H1 (cell line): ENCODE data around the gene UBAC1. TPM values are rescaled to one million over a fixed set of nuclear protein-coding genes. Genes with fewer than 3 reads are reported as not detected.

Source experiments
- FOSL1 ChIP-seq: IDR thresholded peaks from 2 replicates; pipeline ENCODE4 v1.6.1; 2011; ENCODE audit warnings: mild to moderate bottlenecking, low read depth, low read length, moderate library complexity; ENCODE audit not compliant: insufficient read depth
- RBBP5 ChIP-seq: IDR thresholded peaks from 2 replicates; pipeline ENCODE4 v1.7.1; 2012; ENCODE audit warnings: low read depth, mild to moderate bottlenecking, inconsistent platforms, low read length, moderate library complexity, borderline replicate concordance
- polyA plus RNA-seq, 7 experiments: library from polyadenylated mRNA; depleted of rRNA in 3 of 7; stranded (reverse) in 5 of 7; unstranded in 2 of 7; fragments of >200 nt in 5 of 7; fragments of 200-250 nt in 2 of 7; gene quantifications; 1 replicate in 5 of 7; 2 replicates in 1 of 7; 4 replicates in 1 of 7; pipeline versions ENCODE4 v1.2.1 to v1.2.3, GENCODE V29; 2011 to 2013; ENCODE audit warnings: missing spikeins in 2 of 7, mixed read lengths in 2 of 7
- total RNA-seq: library from RNA; stranded (reverse); fragmentation: NEBNext Ultra II Directional; extraction: Animal tissue kit (Norgen Biotek cat#: 25700); gene quantifications from 2 replicates; pipeline ENCODE4 v1.2.1, GENCODE V29; 2021

UBAC1 gene
- total and polyA plus RNA-seq, 2 of the 8 experiments (the other 6 are each of a cell fraction or from before 2014, with no cell fraction given), result 59.3 to 85.2 TPM

DNA sequence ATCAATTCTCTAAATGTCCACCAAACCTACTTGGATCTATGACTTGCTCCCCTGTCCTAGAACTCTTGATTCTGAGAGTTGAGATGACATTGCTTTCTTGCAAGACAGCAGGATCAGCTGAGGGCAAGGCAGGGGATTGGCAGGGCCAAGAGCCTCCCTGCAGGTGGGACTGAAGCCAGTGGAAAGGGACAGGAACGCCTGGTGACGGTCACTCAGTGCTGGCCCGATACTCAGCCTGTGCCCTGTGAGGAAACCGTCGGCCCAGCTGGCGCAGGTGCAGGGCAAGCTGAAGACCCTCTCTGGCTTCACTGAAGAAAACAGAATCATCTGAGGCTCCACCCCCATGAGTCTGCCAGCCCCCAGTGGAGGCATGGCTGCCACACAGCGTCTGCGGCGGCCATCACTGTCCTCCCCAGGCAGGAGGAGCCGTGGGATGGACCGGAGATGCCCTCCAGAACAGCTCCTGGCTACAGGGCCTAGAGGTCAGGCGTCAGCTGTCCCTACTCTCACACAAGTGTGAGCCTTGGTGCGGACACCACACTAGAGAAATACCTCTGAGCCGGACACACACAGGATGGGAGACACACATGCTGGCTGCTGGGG, 14.7 kb downstream of the UBAC1 start (continued):
- no peak for TF ChIP-seq FOSL1
- no peak for TF ChIP-seq RBBP5
